Coronary artery (tissue), 2 donors: ENCODE results near the gene ATF7.
"Not testable (repeated sequence)": the region's sequence is repeated elsewhere in the genome, so short reads cannot be mapped to it uniquely, and the experiment has no call there.

ENCODE experiments used
- DNase-seq: peaks from one replicate; pipeline ENCODE4 v3.0.0-alpha.2; 2017; ENCODE audit warnings: low spot score
- H3K27ac ChIP-seq, 2 donors: fragments of 200-600 bp; sonication (generic); one replicate each; pipeline ENCODE4 v1.5.1; 2016 to 2019
- H3K4me3 ChIP-seq: fragments of 200-600 bp; sonication (generic); 2 replicates; pipeline ENCODE4 v1.5.1; 2016; ENCODE audit warnings: mild to moderate bottlenecking, moderate library complexity
- TF ChIP-seq, protein P1 (sequence below): fragments of 200-600 bp; sonication (generic); IDR thresholded peaks from one replicate; pipeline ENCODE4 v1.5.1; 2019; ENCODE audit warnings: antibody characterized with exemption

ATF7 gene

DNA sequence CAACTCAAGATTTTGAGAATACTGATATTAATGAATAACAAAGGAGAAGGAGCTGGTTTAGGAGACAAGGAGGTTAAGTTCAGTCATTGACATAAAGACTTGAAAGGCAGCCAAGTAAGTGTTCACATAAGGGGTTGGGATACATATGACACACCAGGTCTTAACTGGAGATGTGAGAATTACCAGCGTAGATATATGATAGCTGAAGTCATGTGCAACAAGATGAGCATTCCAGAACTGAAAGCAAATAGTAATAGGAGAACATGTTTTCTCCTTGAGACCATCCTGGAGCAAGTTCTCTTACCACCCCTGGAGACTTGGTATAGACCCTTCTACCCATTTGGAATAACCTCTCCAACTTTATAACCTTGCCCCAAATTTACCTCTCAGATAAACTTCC lies 75.6 kb downstream of the ATF7 start:
- Histone ChIP-seq H3K4me3 (no peak overlapping the region), H3K27ac (no peak overlapping the region)
- DNase-seq, result no peak
- TF ChIP-seq, protein P1, sequence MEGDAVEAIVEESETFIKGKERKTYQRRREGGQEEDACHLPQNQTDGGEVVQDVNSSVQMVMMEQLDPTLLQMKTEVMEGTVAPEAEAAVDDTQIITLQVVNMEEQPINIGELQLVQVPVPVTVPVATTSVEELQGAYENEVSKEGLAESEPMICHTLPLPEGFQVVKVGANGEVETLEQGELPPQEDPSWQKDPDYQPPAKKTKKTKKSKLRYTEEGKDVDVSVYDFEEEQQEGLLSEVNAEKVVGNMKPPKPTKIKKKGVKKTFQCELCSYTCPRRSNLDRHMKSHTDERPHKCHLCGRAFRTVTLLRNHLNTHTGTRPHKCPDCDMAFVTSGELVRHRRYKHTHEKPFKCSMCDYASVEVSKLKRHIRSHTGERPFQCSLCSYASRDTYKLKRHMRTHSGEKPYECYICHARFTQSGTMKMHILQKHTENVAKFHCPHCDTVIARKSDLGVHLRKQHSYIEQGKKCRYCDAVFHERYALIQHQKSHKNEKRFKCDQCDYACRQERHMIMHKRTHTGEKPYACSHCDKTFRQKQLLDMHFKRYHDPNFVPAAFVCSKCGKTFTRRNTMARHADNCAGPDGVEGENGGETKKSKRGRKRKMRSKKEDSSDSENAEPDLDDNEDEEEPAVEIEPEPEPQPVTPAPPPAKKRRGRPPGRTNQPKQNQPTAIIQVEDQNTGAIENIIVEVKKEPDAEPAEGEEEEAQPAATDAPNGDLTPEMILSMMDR, result no peak

DNA sequence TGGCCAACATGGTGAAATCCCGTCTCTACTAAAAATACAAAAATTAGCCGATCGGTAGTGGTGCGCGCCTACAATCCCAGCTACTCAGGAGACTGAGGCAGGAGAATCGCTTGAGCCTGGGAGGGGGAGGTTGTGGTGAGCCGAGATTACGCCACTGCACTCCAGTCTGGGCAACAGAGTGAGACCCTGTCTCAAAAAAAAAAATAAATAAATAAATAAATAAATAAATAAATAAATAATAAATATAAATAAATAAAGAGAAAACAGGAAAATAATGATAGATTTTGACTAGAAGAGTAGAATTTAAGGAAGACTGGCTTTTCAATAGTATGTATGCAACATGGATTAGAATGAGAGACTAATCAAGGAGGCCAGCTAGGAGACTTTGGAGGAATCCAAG lies 76.1 kb downstream of the ATF7 start:
- H3K27ac ChIP-seq, DNase-seq, H3K4me3 ChIP-seq: not testable (repeated sequence)

DNA sequence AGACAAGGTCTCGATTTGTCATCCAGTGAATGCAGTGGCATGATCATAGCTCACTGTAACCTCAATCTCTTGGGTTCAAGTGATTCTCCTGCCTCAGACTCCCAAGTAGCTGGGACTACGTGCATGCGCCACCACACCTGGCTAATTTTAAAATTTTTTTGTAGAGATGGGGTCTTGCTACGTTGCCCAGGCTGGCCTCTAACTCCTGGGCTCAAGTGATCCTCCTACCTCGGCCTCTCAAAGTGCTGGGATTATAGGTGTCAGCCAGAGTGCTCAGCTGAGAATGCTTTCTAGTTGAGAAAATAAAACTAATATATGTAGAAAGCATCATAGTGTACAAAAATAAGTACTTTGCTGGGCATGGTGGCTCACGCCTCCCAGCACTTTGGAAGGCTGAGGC lies 77.8 kb downstream of the ATF7 start:
- H3K4me3 ChIP-seq, DNase-seq, H3K27ac ChIP-seq: not testable (repeated sequence)

DNA sequence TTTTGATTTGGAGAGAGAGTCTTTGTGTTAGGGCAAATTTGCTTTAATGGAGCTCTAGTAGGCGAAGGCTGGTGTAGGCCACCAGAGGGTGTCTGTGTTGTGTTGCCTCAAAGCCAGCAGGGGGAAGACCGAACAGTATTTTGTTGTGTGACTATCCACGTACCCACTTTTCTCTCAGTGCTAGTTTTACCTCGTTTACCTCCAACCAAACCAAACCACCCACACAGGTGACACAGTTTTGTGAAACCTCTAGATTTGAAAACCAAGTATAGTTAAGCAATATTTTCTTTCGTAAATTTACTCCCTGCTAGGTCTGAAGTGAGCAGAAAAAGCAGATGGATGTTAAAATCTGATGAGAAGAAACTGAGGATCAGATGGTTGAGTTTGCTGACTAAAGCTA lies 82.6 kb downstream of the ATF7 start:
- H3K27ac ChIP-seq, result peak overlapping the region; percentile 49 to 71

DNA sequence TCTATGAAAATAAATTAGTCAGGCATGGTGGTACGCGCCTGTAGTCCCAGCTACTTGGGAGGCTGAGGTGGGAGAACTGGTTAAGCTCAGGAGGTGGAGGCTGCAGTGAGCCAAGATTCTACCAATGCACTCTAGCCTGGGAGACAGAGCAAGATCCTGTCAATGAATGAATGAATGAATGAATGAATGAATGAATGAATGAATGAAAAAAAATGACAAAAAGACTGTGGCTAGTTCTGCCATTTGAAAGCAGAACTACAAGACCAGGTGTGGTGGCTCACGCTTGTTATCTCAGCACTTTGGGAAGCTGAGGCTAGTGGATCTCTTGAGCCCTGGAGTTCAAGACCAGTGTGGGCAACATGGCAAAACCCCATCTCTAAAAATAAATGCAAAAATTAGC lies 86.7 kb downstream of the ATF7 start:
- no peak for DNase-seq
- Histone ChIP-seq H3K27ac (no peak overlapping the region), H3K4me3 (no peak overlapping the region)
- TF ChIP-seq, protein P1, result no peak

More for the DNA sequence above, 82.6 kb downstream of the ATF7 start:
- H3K4me3 ChIP-seq, result no peak overlapping the region
- TF ChIP-seq, protein P1, result peak; percentile 83
- no peak for DNase-seq

DNA sequence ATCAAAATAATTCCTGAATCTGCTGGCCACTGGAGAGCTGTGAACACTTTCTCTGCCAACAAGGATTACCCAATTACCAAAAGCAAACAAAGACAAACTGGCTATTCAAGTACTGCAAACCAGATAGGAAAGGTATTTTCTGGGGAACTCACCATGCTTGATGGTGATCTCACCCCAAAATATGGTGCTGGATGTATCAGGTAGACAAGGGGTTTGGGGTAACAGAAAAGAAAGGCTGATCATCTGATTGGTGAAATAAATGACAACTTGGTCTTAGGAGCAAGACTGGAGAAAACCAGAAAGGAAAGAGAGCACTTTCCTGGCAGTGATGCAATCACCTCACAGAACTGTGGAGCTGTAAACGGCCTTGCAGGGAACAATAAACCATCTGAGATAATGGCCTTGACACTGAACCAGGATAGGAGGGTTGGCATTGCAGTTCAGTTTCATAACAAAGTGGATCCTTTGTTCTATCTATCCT lies 87.9 kb downstream of the ATF7 start:
- TF ChIP-seq, protein P1, result no peak
- peak overlapping the region in 1 of 2 donors; percentile 10 for H3K27ac ChIP-seq
- no peak for DNase-seq
- no peak overlapping the region for H3K4me3 ChIP-seq

DNA sequence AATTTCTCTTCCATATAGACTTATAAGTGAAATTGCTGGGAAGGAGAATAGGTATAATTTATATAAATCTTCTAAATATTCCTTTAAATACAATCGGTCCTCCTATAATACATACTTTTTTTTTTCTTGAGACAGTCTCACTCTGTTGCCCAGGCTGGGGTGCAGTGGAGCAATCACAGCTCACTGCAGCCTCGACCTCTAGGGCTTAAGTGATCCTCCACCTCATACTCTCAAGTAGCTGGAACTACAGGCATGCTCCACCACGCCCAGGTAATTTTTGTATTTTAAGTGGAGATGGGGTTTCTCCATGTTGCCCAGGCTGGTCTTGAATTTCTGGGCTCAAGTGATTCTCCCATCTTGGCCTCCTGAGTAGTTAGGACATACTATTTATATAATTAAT lies 89.2 kb downstream of the ATF7 start:
- no peak for DNase-seq
- TF ChIP-seq, protein P1, result no peak
- Histone ChIP-seq H3K4me3 (no peak overlapping the region), H3K27ac (no peak overlapping the region)

DNA sequence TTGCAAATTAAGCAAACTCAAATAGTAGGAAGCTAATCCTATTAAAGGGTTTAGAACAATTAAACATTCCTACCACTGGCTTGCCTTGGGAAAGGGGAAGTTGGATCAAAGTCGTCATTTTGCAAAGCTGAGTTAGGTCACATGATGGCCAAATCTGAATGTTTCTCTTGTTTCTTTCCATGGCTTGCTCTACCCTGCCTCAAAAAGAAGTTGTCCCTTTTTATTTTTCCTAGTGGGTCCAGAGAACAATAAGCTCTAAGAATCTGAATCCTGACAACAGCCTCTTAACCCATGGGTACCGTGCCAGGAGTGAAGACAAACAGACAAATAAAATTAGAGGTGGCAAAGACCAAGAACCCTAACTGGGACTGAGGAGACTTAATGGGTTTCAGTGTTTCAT lies 92.7 kb downstream of the ATF7 start:
- TF ChIP-seq, protein P1, result no peak
- H3K27ac ChIP-seq, result no peak overlapping the region
- DNase-seq, result no peak
- H3K4me3 ChIP-seq, result no peak overlapping the region
